WTC11 (cell line): ENCODE results near the gene CD2BP2. TPM values are rescaled to one million over a fixed set of nuclear protein-coding genes. Genes with fewer than 3 reads are reported as not detected.

Experiments used
- ATAC-seq: fragments of 200-7000 bp; cut with Tn5 transposase; 2 replicates; pipeline ENCODE4 v1.10.0; 2021; ENCODE audit warnings: mild to moderate bottlenecking, moderate library complexity
- CTCF ChIA-PET: fragments of 300-600 bp; sonication (Branson Sonifier 250); formaldehyde crosslinking; loops from one replicate; lab custom pipeline; 2021; ENCODE audit warnings: antibody characterized with exemption; lab: Charles Lee
- POLR2A ChIA-PET: fragments of 350-600 bp; sonication (Branson Sonifier 250); formaldehyde crosslinking; loops from one replicate; lab custom pipeline; 2021; ENCODE audit warnings: antibody characterized with exemption; lab: Charles Lee
- DNase-seq: peaks from one replicate; pipeline ENCODE4 v3.0.0; 2021; ENCODE audit warnings: low spot score
- H3K27ac Mint-ChIP-seq: 2 replicates; pipeline ENCODE4 v1.8.0; 2021; ENCODE audit warnings: mixed read lengths
- H3K27me3 Mint-ChIP-seq: 2 replicates; pipeline ENCODE4 v1.8.0; 2021; ENCODE audit warnings: low read depth, mild to moderate bottlenecking, moderate library complexity, mixed read lengths
- H3K36me3 Mint-ChIP-seq: 2 replicates; pipeline ENCODE4 v1.8.0; 2021; ENCODE audit warnings: mixed read lengths
- H3K4me1 Mint-ChIP-seq: 2 replicates; pipeline ENCODE4 v1.8.0; 2022; ENCODE audit warnings: mixed read lengths
- H3K4me3 Mint-ChIP-seq: 2 replicates; pipeline ENCODE4 v1.8.0; 2021; ENCODE audit warnings: mild to moderate bottlenecking, moderate library complexity, mixed read lengths
- H3K9me3 Mint-ChIP-seq: 2 replicates; pipeline ENCODE4 v1.8.0; 2021; ENCODE audit warnings: mixed read lengths
- AFF4 ChIP-seq: sonication (generic); formaldehyde crosslinking; IDR thresholded peaks from 2 replicates; pipeline ENCODE4 v1.8.1; 2023; ENCODE audit warnings: mild to moderate bottlenecking, missing genetic modification reagents, borderline replicate concordance
- CREM ChIP-seq: sonication (generic); formaldehyde crosslinking; IDR thresholded peaks from 2 replicates; pipeline ENCODE4 v1.8.1; 2022; ENCODE audit warnings: mild to moderate bottlenecking, missing genetic modification reagents, moderate library complexity
- FOXJ3 ChIP-seq: sonication (generic); formaldehyde crosslinking; IDR thresholded peaks from 2 replicates; pipeline ENCODE4 v1.9.0; 2021; ENCODE audit warnings: missing genetic modification reagents, mild to moderate bottlenecking, borderline replicate concordance
- GRHL2 ChIP-seq: fragments of 250-450 bp; sonication (Bioruptor Pico); IDR thresholded peaks from 2 replicates; pipeline ENCODE4 v1.8.0; 2022; ENCODE audit warnings: mild to moderate bottlenecking, moderate library complexity; ENCODE audit not compliant: insufficient replicate concordance, severe bottlenecking
- IRF1 ChIP-seq: sonication (generic); formaldehyde crosslinking; IDR thresholded peaks from 2 replicates; pipeline ENCODE4 v1.8.0; 2023; ENCODE audit warnings: missing genetic modification reagents
- JAZF1 ChIP-seq: fragments of 250-450 bp; sonication (Bioruptor Pico); IDR thresholded peaks from 2 replicates; pipeline ENCODE4 v1.9.0; 2021; ENCODE audit warnings: moderate library complexity, mild to moderate bottlenecking, inconsistent platforms
- MYBL2 ChIP-seq: sonication (generic); formaldehyde crosslinking; IDR thresholded peaks from 2 replicates; pipeline ENCODE4 v1.8.1; 2023; ENCODE audit warnings: mild to moderate bottlenecking, moderate library complexity, missing genetic modification reagents
- NR1H2 ChIP-seq: sonication (generic); formaldehyde crosslinking; IDR thresholded peaks from 2 replicates; pipeline ENCODE4 v1.9.0; 2021; ENCODE audit warnings: mild to moderate bottlenecking, moderate library complexity, missing genetic modification reagents
- NR2C2 ChIP-seq: sonication (generic); formaldehyde crosslinking; IDR thresholded peaks from 2 replicates; pipeline ENCODE4 v1.8.0; 2022; ENCODE audit warnings: mild to moderate bottlenecking, missing genetic modification reagents
- NR3C1 ChIP-seq: sonication (generic); formaldehyde crosslinking; conservative IDR thresholded peaks from 2 replicates; pipeline ENCODE4 v1.8.1; 2023; ENCODE audit warnings: low read depth, mild to moderate bottlenecking, missing genetic modification reagents
- RELA ChIP-seq: sonication (generic); formaldehyde crosslinking; IDR thresholded peaks from 2 replicates; pipeline ENCODE4 v1.8.1; 2022; ENCODE audit warnings: missing genetic modification reagents, mild to moderate bottlenecking, borderline replicate concordance
- ZNF121 ChIP-seq: sonication (generic); formaldehyde crosslinking; IDR thresholded peaks from 2 replicates; pipeline ENCODE4 v1.8.0; 2023; ENCODE audit warnings: missing genetic modification reagents
- total RNA-seq: library from RNA; stranded (reverse); gene quantifications from 3 replicates; pipeline ENCODE4 v1.2.3, GENCODE V29; 2021
- TF ChIP-seq, protein P1 (sequence below): sonication (generic); formaldehyde crosslinking; IDR thresholded peaks from 2 replicates; pipeline ENCODE4 v1.8.0; 2023; ENCODE audit warnings: missing genetic modification reagents, mild to moderate bottlenecking, borderline replicate concordance
- TF ChIP-seq, protein P2 (sequence below): sonication (generic); formaldehyde crosslinking; IDR thresholded peaks from 2 replicates; pipeline ENCODE4 v1.8.0; 2022; ENCODE audit warnings: mild to moderate bottlenecking, missing genetic modification reagents

The CD2BP2 gene
- total RNA-seq, 1 experiment from 2014 or later = 56.6 TPM

- TF ChIP-seq, protein P1, sequence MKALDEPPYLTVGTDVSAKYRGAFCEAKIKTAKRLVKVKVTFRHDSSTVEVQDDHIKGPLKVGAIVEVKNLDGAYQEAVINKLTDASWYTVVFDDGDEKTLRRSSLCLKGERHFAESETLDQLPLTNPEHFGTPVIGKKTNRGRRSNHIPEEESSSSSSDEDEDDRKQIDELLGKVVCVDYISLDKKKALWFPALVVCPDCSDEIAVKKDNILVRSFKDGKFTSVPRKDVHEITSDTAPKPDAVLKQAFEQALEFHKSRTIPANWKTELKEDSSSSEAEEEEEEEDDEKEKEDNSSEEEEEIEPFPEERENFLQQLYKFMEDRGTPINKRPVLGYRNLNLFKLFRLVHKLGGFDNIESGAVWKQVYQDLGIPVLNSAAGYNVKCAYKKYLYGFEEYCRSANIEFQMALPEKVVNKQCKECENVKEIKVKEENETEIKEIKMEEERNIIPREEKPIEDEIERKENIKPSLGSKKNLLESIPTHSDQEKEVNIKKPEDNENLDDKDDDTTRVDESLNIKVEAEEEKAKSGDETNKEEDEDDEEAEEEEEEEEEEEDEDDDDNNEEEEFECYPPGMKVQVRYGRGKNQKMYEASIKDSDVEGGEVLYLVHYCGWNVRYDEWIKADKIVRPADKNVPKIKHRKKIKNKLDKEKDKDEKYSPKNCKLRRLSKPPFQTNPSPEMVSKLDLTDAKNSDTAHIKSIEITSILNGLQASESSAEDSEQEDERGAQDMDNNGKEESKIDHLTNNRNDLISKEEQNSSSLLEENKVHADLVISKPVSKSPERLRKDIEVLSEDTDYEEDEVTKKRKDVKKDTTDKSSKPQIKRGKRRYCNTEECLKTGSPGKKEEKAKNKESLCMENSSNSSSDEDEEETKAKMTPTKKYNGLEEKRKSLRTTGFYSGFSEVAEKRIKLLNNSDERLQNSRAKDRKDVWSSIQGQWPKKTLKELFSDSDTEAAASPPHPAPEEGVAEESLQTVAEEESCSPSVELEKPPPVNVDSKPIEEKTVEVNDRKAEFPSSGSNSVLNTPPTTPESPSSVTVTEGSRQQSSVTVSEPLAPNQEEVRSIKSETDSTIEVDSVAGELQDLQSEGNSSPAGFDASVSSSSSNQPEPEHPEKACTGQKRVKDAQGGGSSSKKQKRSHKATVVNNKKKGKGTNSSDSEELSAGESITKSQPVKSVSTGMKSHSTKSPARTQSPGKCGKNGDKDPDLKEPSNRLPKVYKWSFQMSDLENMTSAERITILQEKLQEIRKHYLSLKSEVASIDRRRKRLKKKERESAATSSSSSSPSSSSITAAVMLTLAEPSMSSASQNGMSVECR (CRISPR knock-in tag) = no peak
- TF ChIP-seq CREM = no peak
- no peak for TF ChIP-seq RELA (CRISPR knock-in tag)
- no peak for TF ChIP-seq AFF4 (CRISPR knock-in tag)
- no peak for TF ChIP-seq IRF1 (CRISPR knock-in tag)
- TF ChIP-seq MYBL2 (CRISPR knock-in tag) = no peak
- POLR2A ChIA-PET = no interaction called here
- H3K27ac Mint-ChIP-seq = no peak overlapping the region
- H3K4me3 Mint-ChIP-seq = peak overlapping the region; percentile 80
- CTCF ChIA-PET = no interaction called here
- H3K27me3 Mint-ChIP-seq = no peaks in the 10 kb centered on the region
- ATAC-seq (no peak), DNase-seq (no peak)
- H3K36me3 Mint-ChIP-seq = peaks cover 16% of the 10 kb centered on the region
- peaks cover 34% of the 10 kb centered on the region for H3K4me1 Mint-ChIP-seq
- no peaks in the 10 kb centered on the region for H3K9me3 Mint-ChIP-seq
These were observed 12.4 kb upstream of the CD2BP2 start for GRCh38 chr16:30367349-30368009.

DNA sequence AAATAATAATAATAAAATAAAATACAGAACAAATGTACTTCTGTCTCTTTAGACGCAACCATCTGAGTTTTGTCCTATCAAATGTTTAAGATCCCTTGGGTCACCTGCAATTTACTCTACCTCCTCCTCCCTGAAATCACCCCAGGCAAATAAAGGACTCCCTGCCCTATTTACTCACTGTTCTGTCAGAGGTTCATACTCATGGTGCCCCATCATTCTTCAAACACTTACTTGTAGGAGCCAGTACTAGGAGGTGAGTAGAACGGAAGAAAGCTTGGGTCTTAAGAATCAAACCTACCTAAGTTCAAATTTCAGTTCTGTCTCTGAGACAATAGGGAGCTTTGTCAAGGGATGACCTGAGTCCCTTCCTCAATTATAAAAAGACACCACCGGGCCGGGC, 11.4 kb upstream of the CD2BP2 start:
- ATAC-seq (no peak), DNase-seq (no peak)
- ChIA-PET CTCF (no interaction called here), POLR2A (no interaction called here)
- no peak overlapping the region for H3K27ac Mint-ChIP-seq
- no peaks in the 10 kb centered on the region for H3K9me3 Mint-ChIP-seq
- H3K4me3 Mint-ChIP-seq = no peak overlapping the region
- peaks cover 21% of the 10 kb centered on the region for H3K36me3 Mint-ChIP-seq
- peaks cover 29% of the 10 kb centered on the region for H3K4me1 Mint-ChIP-seq
- no peaks in the 10 kb centered on the region for H3K27me3 Mint-ChIP-seq
- TF ChIP-seq GRHL2 (CRISPR knock-in tag) (no peak), NR1H2 (CRISPR knock-in tag) (no peak), NR3C1 (CRISPR knock-in tag) (no peak)
- TF ChIP-seq, all 79 proteins: peak for 0

DNA sequence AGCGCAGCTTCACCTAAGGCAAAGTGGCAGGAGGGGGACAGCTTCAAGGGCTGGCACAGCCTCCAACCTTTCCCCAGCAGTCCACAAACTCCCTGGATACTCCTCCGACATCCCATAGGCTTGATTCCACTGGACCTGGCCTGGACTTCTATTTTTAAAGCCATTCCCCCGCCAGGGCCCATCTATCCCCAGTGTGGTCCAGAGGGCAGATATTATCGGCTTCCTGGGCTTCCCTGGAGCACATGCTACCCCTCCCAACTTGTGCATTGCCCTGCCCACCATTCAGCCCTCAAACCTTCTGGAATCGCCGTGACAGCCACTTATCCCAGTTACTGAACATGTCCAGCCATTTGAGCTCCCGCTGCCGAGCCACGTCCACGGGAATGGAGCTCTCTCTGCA, 10.1 kb upstream of the CD2BP2 start:
- no peak overlapping the region for H3K4me3 Mint-ChIP-seq
- no peak for ATAC-seq
- ChIA-PET POLR2A (interaction anchor here (0.5 kb wide), 1 partner anchor 45 kb away, joined by 4 read pairs; no protein-coding TSS in a partner anchor), CTCF (interaction anchor here (1.2 to 1.9 kb wide), 3 partner anchors 44 to 273 kb away, joined by 3 to 7 read pairs (median 4); partner anchors contain the start of genes DCTPP1 and TBX6)
- H3K27me3 Mint-ChIP-seq = no peaks in the 10 kb centered on the region
- H3K9me3 Mint-ChIP-seq = no peaks in the 10 kb centered on the region
- peaks cover 23% of the 10 kb centered on the region for H3K36me3 Mint-ChIP-seq
- DNase-seq = no peak
- peaks cover 27% of the 10 kb centered on the region for H3K4me1 Mint-ChIP-seq
- no peak overlapping the region for H3K27ac Mint-ChIP-seq
- no peak for TF ChIP-seq JAZF1 (CRISPR knock-in tag)
- no peak for TF ChIP-seq FOXJ3 (CRISPR knock-in tag)
- no peak for TF ChIP-seq GRHL2 (CRISPR knock-in tag)
- TF ChIP-seq, protein P2, sequence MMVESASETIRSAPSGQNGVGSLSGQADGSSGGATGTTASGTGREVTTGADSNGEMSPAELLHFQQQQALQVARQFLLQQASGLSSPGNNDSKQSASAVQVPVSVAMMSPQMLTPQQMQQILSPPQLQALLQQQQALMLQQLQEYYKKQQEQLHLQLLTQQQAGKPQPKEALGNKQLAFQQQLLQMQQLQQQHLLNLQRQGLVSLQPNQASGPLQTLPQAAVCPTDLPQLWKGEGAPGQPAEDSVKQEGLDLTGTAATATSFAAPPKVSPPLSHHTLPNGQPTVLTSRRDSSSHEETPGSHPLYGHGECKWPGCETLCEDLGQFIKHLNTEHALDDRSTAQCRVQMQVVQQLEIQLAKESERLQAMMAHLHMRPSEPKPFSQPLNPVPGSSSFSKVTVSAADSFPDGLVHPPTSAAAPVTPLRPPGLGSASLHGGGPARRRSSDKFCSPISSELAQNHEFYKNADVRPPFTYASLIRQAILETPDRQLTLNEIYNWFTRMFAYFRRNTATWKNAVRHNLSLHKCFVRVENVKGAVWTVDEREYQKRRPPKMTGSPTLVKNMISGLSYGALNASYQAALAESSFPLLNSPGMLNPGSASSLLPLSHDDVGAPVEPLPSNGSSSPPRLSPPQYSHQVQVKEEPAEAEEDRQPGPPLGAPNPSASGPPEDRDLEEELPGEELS = no peak
- TF ChIP-seq NR2C2 (CRISPR knock-in tag) = no peak
- TF ChIP-seq, protein P1 (CRISPR knock-in tag) = no peak
- no peak for TF ChIP-seq ZNF121 (CRISPR knock-in tag)
